SK-N-SH (cell line): ENCODE results near the gene COL23A1. TPM values are rescaled to one million over a fixed set of nuclear protein-coding genes. Genes with fewer than 3 reads are reported as not detected.

ENCODE experiments used
- CTCF ChIA-PET: fragments of 300-600, 350-600 bp; formaldehyde crosslinking; extraction: SDS; loops from one replicate; lab custom pipeline; 2021; lab: Yijun Ruan, JAX
- POLR2A ChIA-PET: fragments of 350-600 bp; sonication (Branson Sonifier 250); formaldehyde crosslinking; extraction: SDS; loops from one replicate; lab custom pipeline; 2020; ENCODE audit warnings: antibody characterized with exemption, inconsistent platforms; lab: Yijun Ruan, JAX
- DNase-seq: peaks from one replicate; pipeline ENCODE4 v3.0.0; 2012
- H2AFZ ChIP-seq: fragments of 200-600 bp; sonication (generic); 2 replicates; pipeline ENCODE4 v1.8.1; 2016; ENCODE audit warnings: antibody characterized with exemption, mild to moderate bottlenecking, low read depth
- H3F3A ChIP-seq: fragments of 200-600 bp; sonication (generic); replicated peaks from 2 replicates; pipeline ENCODE3; 2016; ENCODE audit warnings: antibody characterized with exemption, mild to moderate bottlenecking; ENCODE audit not compliant: insufficient read depth
- H3K27ac ChIP-seq, 2 experiments: fragments of 200-500 bp in 1 of 2; fragments of 200-600 bp in 1 of 2; sonication (Bioruptor generic) in 1 of 2; sonication (generic), shearing (Covaris generic) in 1 of 2; 2 replicates each; pipeline versions ENCODE4 v1.5.1 to v1.6.1; 2014 to 2016; ENCODE audit warnings: low read depth in 2 of 2, inconsistent platforms in 1 of 2, low read length in 1 of 2, mild to moderate bottlenecking in 1 of 2, mixed read lengths in 1 of 2
- H3K27me3 ChIP-seq: fragments of 200-600 bp; sonication (generic), shearing (Covaris generic); 2 replicates; pipeline ENCODE4 v1.6.1; 2016; ENCODE audit warnings: mixed run types; ENCODE audit not compliant: insufficient read depth
- H3K36me3 ChIP-seq, 2 experiments: fragments of 200-500 bp in 1 of 2; fragments of 200-600 bp in 1 of 2; sonication (Bioruptor generic) in 1 of 2; sonication (generic) in 1 of 2; replicated peaks in 1 of 2; 2 replicates each; pipeline versions ENCODE3 to v1.5.1; 2014 to 2016; ENCODE audit warnings: low read length in 1 of 2, mild to moderate bottlenecking in 1 of 2; ENCODE audit not compliant: insufficient read depth in 2 of 2, control insufficient read depth in 1 of 2
- H3K4me1 ChIP-seq, 2 experiments: fragments of 200-500 bp in 1 of 2; fragments of 200-600 bp in 1 of 2; sonication (Bioruptor generic) in 1 of 2; sonication (generic), shearing (Covaris generic) in 1 of 2; 2 replicates each; pipeline versions ENCODE4 v1.5.1 to v1.6.1; 2014 to 2016; ENCODE audit warnings: low read depth in 1 of 2, low read length in 1 of 2, mixed run types in 1 of 2; ENCODE audit not compliant: insufficient read depth in 2 of 2, control insufficient read depth in 1 of 2
- H3K4me2 ChIP-seq: fragments of 200-600 bp; sonication (generic), shearing (Covaris generic); 2 replicates; pipeline ENCODE4 v1.6.1; 2017; ENCODE audit warnings: mixed run types
- H3K4me3 ChIP-seq, 2 experiments: fragments of 200-500 bp in 1 of 2; fragments of 200-600 bp in 1 of 2; sonication (Bioruptor generic) in 1 of 2; sonication (generic), shearing (Covaris generic) in 1 of 2; 2 replicates each; pipeline versions ENCODE4 v1.5.1 to v1.8.1; 2014 to 2016; ENCODE audit warnings: low read depth in 2 of 2, inconsistent platforms in 1 of 2, low read length in 1 of 2, mild to moderate bottlenecking in 1 of 2, mixed read lengths in 1 of 2, moderate library complexity in 1 of 2
- H3K79me2 ChIP-seq: fragments of 200-600 bp; sonication (generic); 2 replicates; pipeline ENCODE4 v1.8.1; 2017; ENCODE audit warnings: mild to moderate bottlenecking; ENCODE audit not compliant: insufficient read depth
- H3K9ac ChIP-seq: fragments of 200-600 bp; sonication (generic); 2 replicates; pipeline ENCODE4 v1.6.1; 2017; ENCODE audit warnings: mixed run types
- H3K9me2 ChIP-seq: fragments of 200-600 bp; sonication (generic); 2 replicates; pipeline ENCODE4 v1.6.1; 2017; ENCODE audit warnings: mixed run types
- H3K9me3 ChIP-seq: fragments of 200-600 bp; sonication (generic); 2 replicates; pipeline ENCODE4 v1.6.1; 2017; ENCODE audit warnings: mixed run types, mild to moderate bottlenecking, moderate library complexity
- H4K20me1 ChIP-seq: fragments of 200-600 bp; sonication (generic); 2 replicates; pipeline ENCODE4 v1.6.1; 2017; ENCODE audit warnings: mild to moderate bottlenecking, mixed run types; ENCODE audit not compliant: insufficient read depth
- FOSL2 ChIP-seq: IDR thresholded peaks from 2 replicates; pipeline ENCODE4 v1.4.0; 2012; ENCODE audit warnings: low read depth, mild to moderate bottlenecking, moderate library complexity, borderline replicate concordance
- GATA2 ChIP-seq: sonication (generic); formaldehyde crosslinking; IDR thresholded peaks from 2 replicates; pipeline ENCODE4 v1.5.0; 2020; ENCODE audit warnings: mild to moderate bottlenecking, missing genetic modification reagents
- PBX3 ChIP-seq: IDR thresholded peaks from 2 replicates; pipeline ENCODE4; 2012
- WGBS: methylation state at CpG from one replicate; pipeline ENCODE4 v1.1.6; 2017; ENCODE audit warnings: low lambda C conversion rate; 5-methylcytosine and 5-hydroxymethylcytosine counted together
- polyA plus RNA-seq, 3 experiments: library from polyadenylated mRNA; depleted of rRNA; stranded (reverse); fragments of >200 nt; gene quantifications; 2 replicates each; pipeline ENCODE4 v1.2.3, GENCODE V29; 2012
- TF ChIP-seq, protein P1 (sequence below): IDR thresholded peaks from 2 replicates; pipeline ENCODE4 v1.6.1; 2012; ENCODE audit warnings: mild to moderate bottlenecking, low read depth, low read length, moderate library complexity
- TF ChIP-seq, protein P2 (sequence below): IDR thresholded peaks from 2 replicates; pipeline ENCODE4 v1.4.0; 2012; ENCODE audit warnings: low read depth

The COL23A1 gene
- polyA plus RNA-seq, 1 of the 3 experiments (the other 2 are of a cell fraction), result 0.10 TPM

DNA sequence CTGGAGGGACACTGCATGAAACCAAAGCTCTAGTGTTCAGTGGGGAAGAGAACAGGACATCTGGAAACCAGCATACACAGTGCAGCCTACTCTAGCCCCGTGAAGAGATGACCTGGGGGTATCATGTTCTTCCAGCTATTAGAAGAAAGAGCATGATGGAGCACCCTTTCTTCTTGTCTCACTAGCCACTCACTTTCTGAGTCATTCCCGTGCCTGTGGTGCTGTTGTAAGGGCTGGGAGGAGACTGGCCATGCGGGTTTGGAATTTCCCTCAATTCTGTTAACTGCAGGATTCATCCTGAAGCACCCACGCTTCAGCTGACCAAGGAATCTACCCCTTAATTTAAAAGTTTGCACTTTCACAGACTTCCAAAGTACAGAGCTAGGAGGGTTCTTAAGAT, 137.0 kb downstream of the COL23A1 start:
- Histone ChIP-seq H3K27me3 (no peaks in the 10 kb centered on the region), H2AFZ (no peak overlapping the region), H3K27ac (peak overlapping the region in 1 of 2 experiments; percentile 99; a peak in 2 of 4 replicates), H3K9ac (no peak overlapping the region), H4K20me1 (no peaks in the 10 kb centered on the region), H3K4me1 (peaks cover 0 to 50% of the 10 kb centered on the region in 2 experiments; a peak in 2 of 4 replicates), H3K9me3 (no peaks in the 10 kb centered on the region), H3K9me2 (no peaks in the 10 kb centered on the region), H3K4me2 (no peak overlapping the region), H3K79me2 (no peaks in the 10 kb centered on the region), H3F3A (no peaks in the 10 kb centered on the region), H3K36me3 (no peaks in the 10 kb centered on the region)
- CTCF ChIA-PET, result interaction anchor here (0.7 to 4.8 kb wide), 7 partner anchors 8 to 173 kb away, joined by 3 to 38 read pairs (median 3); no protein-coding TSS in a partner anchor
- WGBS, result 21% methylated on average over 4 of the region's 4 CpGs
- TF ChIP-seq, protein P1, sequence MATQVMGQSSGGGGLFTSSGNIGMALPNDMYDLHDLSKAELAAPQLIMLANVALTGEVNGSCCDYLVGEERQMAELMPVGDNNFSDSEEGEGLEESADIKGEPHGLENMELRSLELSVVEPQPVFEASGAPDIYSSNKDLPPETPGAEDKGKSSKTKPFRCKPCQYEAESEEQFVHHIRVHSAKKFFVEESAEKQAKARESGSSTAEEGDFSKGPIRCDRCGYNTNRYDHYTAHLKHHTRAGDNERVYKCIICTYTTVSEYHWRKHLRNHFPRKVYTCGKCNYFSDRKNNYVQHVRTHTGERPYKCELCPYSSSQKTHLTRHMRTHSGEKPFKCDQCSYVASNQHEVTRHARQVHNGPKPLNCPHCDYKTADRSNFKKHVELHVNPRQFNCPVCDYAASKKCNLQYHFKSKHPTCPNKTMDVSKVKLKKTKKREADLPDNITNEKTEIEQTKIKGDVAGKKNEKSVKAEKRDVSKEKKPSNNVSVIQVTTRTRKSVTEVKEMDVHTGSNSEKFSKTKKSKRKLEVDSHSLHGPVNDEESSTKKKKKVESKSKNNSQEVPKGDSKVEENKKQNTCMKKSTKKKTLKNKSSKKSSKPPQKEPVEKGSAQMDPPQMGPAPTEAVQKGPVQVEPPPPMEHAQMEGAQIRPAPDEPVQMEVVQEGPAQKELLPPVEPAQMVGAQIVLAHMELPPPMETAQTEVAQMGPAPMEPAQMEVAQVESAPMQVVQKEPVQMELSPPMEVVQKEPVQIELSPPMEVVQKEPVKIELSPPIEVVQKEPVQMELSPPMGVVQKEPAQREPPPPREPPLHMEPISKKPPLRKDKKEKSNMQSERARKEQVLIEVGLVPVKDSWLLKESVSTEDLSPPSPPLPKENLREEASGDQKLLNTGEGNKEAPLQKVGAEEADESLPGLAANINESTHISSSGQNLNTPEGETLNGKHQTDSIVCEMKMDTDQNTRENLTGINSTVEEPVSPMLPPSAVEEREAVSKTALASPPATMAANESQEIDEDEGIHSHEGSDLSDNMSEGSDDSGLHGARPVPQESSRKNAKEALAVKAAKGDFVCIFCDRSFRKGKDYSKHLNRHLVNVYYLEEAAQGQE, result no peak
- no peak for TF ChIP-seq PBX3
- no peak for TF ChIP-seq FOSL2
- TF ChIP-seq, all 33 proteins: peak for 0
- H3K4me3 ChIP-seq, result no peak overlapping the region; a peak in 1 of 4 replicates
- POLR2A ChIA-PET, result no interaction called here
- DNase-seq, result no peak

DNA sequence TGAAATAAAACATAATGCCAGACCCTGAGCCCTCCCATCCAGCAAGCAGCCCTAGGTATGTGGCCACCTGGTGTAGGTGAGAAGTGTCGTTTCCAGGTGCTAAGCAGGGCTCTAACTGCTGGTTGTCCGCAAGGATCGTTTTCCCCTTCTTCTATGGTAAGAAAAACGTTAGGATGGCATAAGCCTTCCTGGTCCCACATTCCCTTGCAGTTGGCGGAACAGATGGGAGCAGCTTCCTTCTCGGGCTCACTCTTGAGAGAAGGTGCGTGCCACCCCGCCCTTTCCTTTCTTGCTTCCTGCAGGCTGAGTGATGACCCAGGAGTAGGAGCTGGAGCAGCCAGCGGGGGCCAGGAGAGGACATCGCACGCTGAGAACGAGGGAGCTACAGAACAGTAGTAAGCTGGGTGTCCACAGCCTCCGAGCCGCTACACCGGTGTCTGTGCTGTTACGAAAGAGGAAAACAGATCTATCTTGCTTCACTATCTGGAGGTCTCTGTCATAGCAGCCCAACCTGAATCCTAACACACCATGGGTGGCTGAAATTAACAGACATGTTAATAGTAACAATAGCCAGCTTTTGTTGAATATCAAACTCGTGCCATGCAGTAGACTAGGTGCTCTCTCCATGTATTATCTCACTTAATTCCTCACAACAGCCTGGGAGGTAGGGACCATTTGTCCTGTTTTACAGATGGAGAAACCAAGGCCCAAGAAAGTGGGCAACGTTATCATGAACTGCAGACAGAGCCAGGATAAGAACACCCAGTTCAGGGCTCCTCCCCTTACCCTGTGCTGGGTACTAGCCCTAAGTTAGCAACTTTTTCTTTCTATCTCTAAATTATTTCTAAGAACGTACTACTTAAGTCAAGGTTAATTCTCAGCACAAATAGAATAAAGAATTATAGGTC, 139.8 kb downstream of the COL23A1 start:
- Histone ChIP-seq H3K4me1 (peaks cover 0 to 52% of the 10 kb centered on the region in 2 experiments; a peak in 2 of 4 replicates), H3K9me2 (no peaks in the 10 kb centered on the region), H3K9me3 (peaks cover 3% of the 10 kb centered on the region; the same call in 1 of the 2 replicates), H2AFZ (no peak overlapping the region), H3K27me3 (no peaks in the 10 kb centered on the region), H3K27ac (peak overlapping the region in 1 of 2 experiments; percentile 99; a peak in 2 of 4 replicates), H3K79me2 (no peaks in the 10 kb centered on the region), H4K20me1 (no peaks in the 10 kb centered on the region), H3K4me2 (no peak overlapping the region), H3F3A (no peaks in the 10 kb centered on the region), H3K9ac (no peak overlapping the region), H3K36me3 (no peaks in the 10 kb centered on the region), H3K4me3 (no peak overlapping the region; a peak in 1 of 4 replicates)
- 49% methylated on average over 19 of the region's 19 CpGs for WGBS
- CTCF ChIA-PET, result interaction anchor here (1.0 to 4.8 kb wide), 9 partner anchors 9 to 170 kb away, joined by 3 to 38 read pairs (median 6); partner anchors contain the start of gene COL23A1
- no peak for DNase-seq
- TF ChIP-seq GATA2 (CRISPR knock-in tag), result 0 out of 2 replicates have a peak, but pooled peaks have one; percentile 30
- TF ChIP-seq, protein P2, sequence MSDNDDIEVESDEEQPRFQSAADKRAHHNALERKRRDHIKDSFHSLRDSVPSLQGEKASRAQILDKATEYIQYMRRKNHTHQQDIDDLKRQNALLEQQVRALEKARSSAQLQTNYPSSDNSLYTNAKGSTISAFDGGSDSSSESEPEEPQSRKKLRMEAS, result no peak
- POLR2A ChIA-PET, result interaction anchor here (1.1 to 1.9 kb wide), 3 partner anchors 10 to 102 kb away, joined by 3 to 7 read pairs (median 3); no protein-coding TSS in a partner anchor
